Measurements from ENCODE around the gene HK1.
A peak's percentile ranks its signal among the peaks of the same experiment; 100 is the strongest.
"Not testable (repeated sequence)": the region's sequence is repeated elsewhere in the genome, so short reads cannot be mapped to it uniquely, and the experiment has no call there.

HK1 gene

GRCh38 chr10:69328888-69329287 lies 50.6 kb downstream of the HK1 start:
- DNase-seq, result not testable (repeated sequence)

GRCh38 chr10:69329721-69330178 lies 51.5 kb downstream of the HK1 start:
- no peak for DNase-seq

GRCh38 chr10:69331161-69331560 lies 52.9 kb downstream of the HK1 start:
- no peak for DNase-seq

- no peak for DNase-seq
Observed at GRCh38 chr10:69332278-69333010, 54.1 kb downstream of the HK1 start.

GRCh38 chr10:69333205-69333604 lies 54.9 kb downstream of the HK1 start:
- DNase-seq, result no peak

GRCh38 chr10:69333865-69334301 lies 55.6 kb downstream of the HK1 start:
- DNase-seq, result not testable (repeated sequence)

- no peak for DNase-seq
Observed at GRCh38 chr10:69334302-69335062, 56.2 kb downstream of the HK1 start.

- DNase-seq, result peak; percentile 32
Observed at GRCh38 chr10:69335063-69335587, 56.8 kb downstream of the HK1 start.

GRCh38 chr10:69335613-69336012 lies 57.3 kb downstream of the HK1 start:
- no peak for DNase-seq

GRCh38 chr10:69336952-69337295 lies 58.6 kb downstream of the HK1 start:
- DNase-seq, result no peak

- no peak for DNase-seq
Observed at GRCh38 chr10:69337296-69338132, 59.2 kb downstream of the HK1 start.

- DNase-seq, result no peak
Observed at GRCh38 chr10:69338133-69338456, 59.8 kb downstream of the HK1 start.

GRCh38 chr10:69338547-69339450 lies 60.5 kb downstream of the HK1 start:
- DNase-seq, result no peak

- DNase-seq, result no peak
Observed at GRCh38 chr10:69340695-69341094, 62.4 kb downstream of the HK1 start.

GRCh38 chr10:69343905-69344304 lies 65.6 kb downstream of the HK1 start:
- DNase-seq, result no peak

GRCh38 chr10:69344591-69345252 lies 66.4 kb downstream of the HK1 start:
- DNase-seq, result no peak

GRCh38 chr10:69345402-69345801 lies 67.1 kb downstream of the HK1 start:
- no peak for DNase-seq

GRCh38 chr10:69345890-69346474 lies 67.7 kb downstream of the HK1 start:
- DNase-seq, result no peak

- no peak for DNase-seq
Observed at GRCh38 chr10:69346776-69347175, 68.5 kb downstream of the HK1 start.

- no peak for DNase-seq
Observed at GRCh38 chr10:69348816-69349541, 70.7 kb downstream of the HK1 start.

GRCh38 chr10:69349542-69349888 lies 71.2 kb downstream of the HK1 start:
- DNase-seq, result no peak

All from stimulated activated CD4-positive, alpha-beta T cell treated with anti-CD3 and anti-CD28 coated beads, Interleukin-4, amount 100 ng/mL, for 24 hours (primary cell).